ENCODE data around the gene ST8SIA5. TPM values are rescaled to one million over a fixed set of nuclear protein-coding genes. Genes with fewer than 3 reads are reported as not detected.

The ST8SIA5 gene
- total and polyA plus RNA-seq, 2 donors (not counting 3 experiments of a cell fraction or from before 2014, with no cell fraction given) = 0.25 to 0.62 TPM

GRCh38 chr18:46622451-46622850 is 134.4 kb downstream of the ST8SIA5 start:
- no peaks in the 10 kb centered on the region for H3K9me3 ChIP-seq (replicated peaks; ENCODE audit: control insufficient read depth, insufficient read depth, low read length)
- H4K20me1 ChIP-seq (replicated peaks; ENCODE audit: control insufficient read depth, extremely low read depth, insufficient read depth, low read length) = no peaks in the 10 kb centered on the region
- no peak overlapping the region for H2AFZ ChIP-seq (ENCODE audit: low read depth, low read length)
- DNase-seq (ENCODE audit: low read depth, low spot score) (no peak), FAIRE-seq (no peak)
- no peak overlapping the region for H3K9ac ChIP-seq (replicated peaks; ENCODE audit: extremely low read depth, insufficient read depth, low read length)
- no peak overlapping the region for H3K4me2 ChIP-seq (ENCODE audit: insufficient read depth, low read length)
- no TSS peak for BruUV-seq (replicated peaks)
- no peaks in the 10 kb centered on the region for H3K79me2 ChIP-seq (ENCODE audit: control insufficient read depth, insufficient read depth, low read length)
- H3K4me3 ChIP-seq (replicated peaks in 1 of 3; ENCODE audit: insufficient read depth in 1 of 3, low read depth in 1 of 3, low read length in 3 of 3) = no peak overlapping the region
- no peaks in the 10 kb centered on the region for H3K27me3 ChIP-seq (ENCODE audit: control insufficient read depth in 2 of 2, insufficient read depth in 2 of 2, low read length in 2 of 2)
- no peak overlapping the region for H3K27ac ChIP-seq (ENCODE audit: insufficient read depth, low read depth, low read length)
- POLR2A ChIA-PET = no interaction called here
- TF ChIP-seq POLR2A (IDR thresholded peaks at IDR 0.05; ENCODE audit: low read depth, low read length) = no peak
- TF ChIP-seq CTCF (IDR thresholded peaks at IDR 0.05; ENCODE audit: extremely low read depth in 1 of 2, insufficient read depth in 1 of 2, low read depth in 1 of 2, low read length in 2 of 2) = no peak
- no peak for TF ChIP-seq EZH2 (IDR thresholded peaks at IDR 0.05; ENCODE audit: borderline replicate concordance, low read depth, low read length, severe bottlenecking)
- TF ChIP-seq JUN (IDR thresholded peaks at IDR 0.05; ENCODE audit: borderline replicate concordance, insufficient read depth, insufficient read length, low read depth) = no peak
- TF ChIP-seq POLR2AphosphoS5 (IDR thresholded peaks at IDR 0.05; ENCODE audit: insufficient read depth, low read depth, low read length) = no peak
- TF ChIP-seq MYC (IDR thresholded peaks at IDR 0.05; ENCODE audit: low read depth, low read length) = no peak
- no peak for TF ChIP-seq MAX (IDR thresholded peaks at IDR 0.05; ENCODE audit: insufficient read depth, insufficient read length)
- TF ChIP-seq FOS (IDR thresholded peaks at IDR 0.05; ENCODE audit: borderline replicate concordance, insufficient read depth, low read length) = no peak
- no peak for TF ChIP-seq GATA2 (IDR thresholded peaks at IDR 0.05; ENCODE audit: insufficient read depth, insufficient read length, low read depth, low read length)
- CTCF ChIA-PET = interaction anchor here (1.2 to 3.1 kb wide), 5 partner anchors 16 to 474 kb away, joined by 4 to 20 read pairs (median 17); partner anchors contain the start of gene LOXHD1
- no peaks in the 10 kb centered on the region for H3K9me1 ChIP-seq (replicated peaks; ENCODE audit: control insufficient read depth, extremely low read depth, insufficient read depth, low read length)
- H3K4me1 ChIP-seq (ENCODE audit: control insufficient read depth, extremely low read depth, insufficient read depth, low read length) = peaks cover 7% of the 10 kb centered on the region
- intact Hi-C loops (cut with micrococcal nuclease) = no loop called here
- dilution Hi-C loops (cut with MboI; ENCODE audit: extremely low pct_ligation_motif_present, low sequenced_read_pairs) = no loop called here
- no peaks in the 10 kb centered on the region for H3K36me3 ChIP-seq (ENCODE audit: control insufficient read depth in 2 of 2, extremely low read depth in 1 of 2, insufficient read depth in 2 of 2, low read length in 2 of 2)

Data from endothelial cell of umbilical vein (primary cell).